ENCODE measurements around the gene CCKAR. TPM values are rescaled to one million over a fixed set of nuclear protein-coding genes. Genes with fewer than 3 reads are reported as not detected.

The CCKAR gene
- total RNA-seq, 4 donors from 2014 or later, result not detected

GRCh38 chr4:26441102-26441501 lies 49.2 kb downstream of the CCKAR start:
- Histone ChIP-seq H3K4me3 (no peak overlapping the region), H3K27ac (no peak overlapping the region), H3K27me3 (no peaks in the 10 kb centered on the region), H3K4me1 (no peaks in the 10 kb centered on the region), H3K9me3 (peaks cover 4% of the 10 kb centered on the region), H3K36me3 (peaks cover 7% of the 10 kb centered on the region)
- 68% methylated on average over 7 of the region's 7 CpGs for WGBS
- TF ChIP-seq POLR2A (IDR thresholded peaks at IDR 0.05) (no peak), CTCF (IDR thresholded peaks at IDR 0.05) (no peak), POLR2AphosphoS5 (IDR thresholded peaks at IDR 0.05) (no peak)
- no peak for DNase-seq (ENCODE audit: low spot score in 2 of 2)

GRCh38 chr4:26434030-26434639 lies 56.1 kb downstream of the CCKAR start:
- H3K27ac ChIP-seq, result no peak overlapping the region
- H3K4me3 ChIP-seq, result no peak overlapping the region
- peaks cover 7% of the 10 kb centered on the region for H3K4me1 ChIP-seq
- DNase-seq (ENCODE audit: low spot score in 2 of 2), result no peak
- H3K9me3 ChIP-seq, result no peaks in the 10 kb centered on the region
- WGBS, result 51% methylated on average over 2 of the region's 2 CpGs
- H3K27me3 ChIP-seq, result no peaks in the 10 kb centered on the region
- TF ChIP-seq POLR2AphosphoS5 (IDR thresholded peaks at IDR 0.05) (no peak), EP300 (IDR thresholded peaks at IDR 0.05) (no peak), POLR2A (IDR thresholded peaks at IDR 0.05) (no peak), CTCF (IDR thresholded peaks at IDR 0.05) (no peak)
- H3K36me3 ChIP-seq, result peaks cover 40% of the 10 kb centered on the region

GRCh38 chr4:26433556-26433955 lies 56.7 kb downstream of the CCKAR start:
- Histone ChIP-seq H3K9me3 (no peaks in the 10 kb centered on the region), H3K4me3 (no peak overlapping the region)

GRCh38 chr4:26432419-26432818 lies 57.9 kb downstream of the CCKAR start:
- H3K4me3 ChIP-seq, result no peak overlapping the region
- H3K9me3 ChIP-seq, result no peaks in the 10 kb centered on the region
- H3K27ac ChIP-seq, result no peak overlapping the region
- no peak for DNase-seq (ENCODE audit: low spot score in 2 of 2)
- WGBS, result 58% methylated on average over 5 of the region's 5 CpGs
- peaks cover 7% of the 10 kb centered on the region for H3K4me1 ChIP-seq
- TF ChIP-seq EP300 (IDR thresholded peaks at IDR 0.05) (no peak), POLR2AphosphoS5 (IDR thresholded peaks at IDR 0.05) (no peak), CTCF (IDR thresholded peaks at IDR 0.05) (no peak), POLR2A (IDR thresholded peaks at IDR 0.05) (no peak)
- H3K27me3 ChIP-seq, result no peaks in the 10 kb centered on the region
- H3K36me3 ChIP-seq, result peaks cover 37% of the 10 kb centered on the region

More at GRCh38 chr4:26433556-26433955, 56.7 kb downstream of the CCKAR start:
- Histone ChIP-seq H3K36me3 (peaks cover 43% of the 10 kb centered on the region), H3K27ac (no peak overlapping the region), H3K27me3 (no peaks in the 10 kb centered on the region), H3K4me1 (peaks cover 7% of the 10 kb centered on the region)
- TF ChIP-seq EP300 (IDR thresholded peaks at IDR 0.05) (no peak), POLR2A (IDR thresholded peaks at IDR 0.05) (no peak), CTCF (IDR thresholded peaks at IDR 0.05) (no peak), POLR2AphosphoS5 (IDR thresholded peaks at IDR 0.05) (no peak)
- 100% methylated on average over 1 of the region's 1 CpG for WGBS
- no peak for DNase-seq (ENCODE audit: low spot score in 2 of 2)

GRCh38 chr4:26431461-26432180 lies 58.7 kb downstream of the CCKAR start:
- H3K36me3 ChIP-seq, result peaks cover 41% of the 10 kb centered on the region
- H3K27me3 ChIP-seq, result no peaks in the 10 kb centered on the region
- TF ChIP-seq POLR2A (IDR thresholded peaks at IDR 0.05) (no peak), EP300 (IDR thresholded peaks at IDR 0.05) (no peak), CTCF (IDR thresholded peaks at IDR 0.05) (no peak), POLR2AphosphoS5 (IDR thresholded peaks at IDR 0.05) (no peak)
- H3K4me1 ChIP-seq, result peaks cover 7% of the 10 kb centered on the region
- no peaks in the 10 kb centered on the region for H3K9me3 ChIP-seq
- H3K4me3 ChIP-seq, result no peak overlapping the region
- no peak for DNase-seq (ENCODE audit: low spot score in 2 of 2)
- H3K27ac ChIP-seq, result no peak overlapping the region
- 63% methylated on average over 2 of the region's 2 CpGs for WGBS

Data from suprapubic skin (tissue), 4 donors.